Astrocyte (in vitro differentiated cells and primary cell): ENCODE results near the gene HAGHL.

Experiments
- CTCF ChIP-seq: IDR thresholded peaks from 2 replicates; pipeline ENCODE4 v1.5.1; 2011; ENCODE audit warnings: low read depth, mild to moderate bottlenecking, inconsistent platforms, low read length, moderate library complexity; ENCODE audit not compliant: insufficient read depth
- EZH2 ChIP-seq: IDR thresholded peaks from 2 replicates; pipeline ENCODE4 v1.6.1; 2012; ENCODE audit warnings: mild to moderate bottlenecking, low read length, inconsistent platforms; ENCODE audit not compliant: insufficient read depth

DNA sequence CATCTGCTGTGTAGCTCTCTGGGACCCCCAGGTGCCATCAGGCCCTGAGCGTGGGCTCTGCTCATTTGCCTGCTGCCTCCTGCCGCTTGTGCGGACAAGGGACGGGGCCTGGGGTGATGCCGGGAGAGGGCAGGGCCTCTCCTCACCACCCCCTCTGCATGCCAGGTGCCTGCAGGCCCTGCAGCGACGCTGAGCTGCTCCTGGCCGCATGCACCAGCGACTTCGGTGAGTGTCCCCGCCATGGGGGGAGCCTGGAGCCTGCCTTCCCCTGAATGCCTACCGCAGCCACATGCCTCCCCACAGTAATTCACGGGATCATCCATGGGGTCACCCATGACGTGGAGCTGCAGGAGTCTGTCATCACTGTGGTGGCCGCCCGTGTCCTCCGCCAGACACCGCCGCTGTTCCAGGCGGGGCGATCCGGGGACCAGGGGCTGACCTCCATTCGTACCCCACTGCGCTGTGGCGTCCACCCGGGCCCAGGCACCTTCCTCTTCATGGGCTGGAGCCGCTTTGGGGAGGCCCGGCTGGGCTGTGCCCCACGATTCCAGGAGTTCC lies 10.1 kb upstream of the HAGHL start:
- TF ChIP-seq CTCF (no peak), EZH2 (no peak)
